A673 (cell line): ENCODE results near the gene SAMD13.

ENCODE experiments used
- CTCF ChIP-seq: fragments of 300-800, 200-600 bp; sonication (generic); conservative IDR thresholded peaks from 2 replicates; pipeline ENCODE4 v1.5.1; 2017; ENCODE audit warnings: low read depth, mild to moderate bottlenecking, antibody characterized with exemption, low read length, moderate library complexity, mixed read lengths
- EZH2 ChIP-seq: fragments of 200-600 bp; sonication (generic); IDR thresholded peaks from 2 replicates; pipeline ENCODE4 v1.6.1; 2017; ENCODE audit warnings: borderline replicate concordance, low read depth, mild to moderate bottlenecking, mixed read lengths, antibody characterized with exemption, low read length; ENCODE audit not compliant: poor library complexity, severe bottlenecking

DNA sequence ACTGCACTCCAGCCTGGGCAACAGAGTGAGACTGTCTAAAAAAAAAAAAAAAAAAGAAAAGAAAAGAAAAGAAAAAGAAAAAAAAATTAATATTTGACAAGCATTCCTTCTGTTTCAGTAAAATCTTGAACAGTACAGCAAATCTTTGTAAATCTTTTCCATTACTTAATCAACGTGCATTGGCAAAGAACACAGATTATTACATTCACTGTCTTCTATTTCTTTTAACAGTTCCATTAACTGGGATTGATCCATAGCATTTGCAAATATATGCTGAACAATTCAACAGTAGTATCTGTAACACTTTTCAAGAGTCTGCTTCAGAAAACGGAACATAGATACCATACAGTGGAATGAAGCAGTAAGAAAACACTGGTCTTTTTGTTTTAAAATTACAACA lies 9.8 kb downstream of the SAMD13 start:
- TF ChIP-seq EZH2 (no peak), CTCF (no peak)
